Glomerular visceral epithelial cell (primary cell): Measurements from ENCODE around the gene LHX6.

Experiments used
- DNase-seq: peaks from one replicate; pipeline ENCODE4 v3.0.0-alpha.2; 2016; ENCODE audit errors: extremely low spot score

LHX6 gene

DNA sequence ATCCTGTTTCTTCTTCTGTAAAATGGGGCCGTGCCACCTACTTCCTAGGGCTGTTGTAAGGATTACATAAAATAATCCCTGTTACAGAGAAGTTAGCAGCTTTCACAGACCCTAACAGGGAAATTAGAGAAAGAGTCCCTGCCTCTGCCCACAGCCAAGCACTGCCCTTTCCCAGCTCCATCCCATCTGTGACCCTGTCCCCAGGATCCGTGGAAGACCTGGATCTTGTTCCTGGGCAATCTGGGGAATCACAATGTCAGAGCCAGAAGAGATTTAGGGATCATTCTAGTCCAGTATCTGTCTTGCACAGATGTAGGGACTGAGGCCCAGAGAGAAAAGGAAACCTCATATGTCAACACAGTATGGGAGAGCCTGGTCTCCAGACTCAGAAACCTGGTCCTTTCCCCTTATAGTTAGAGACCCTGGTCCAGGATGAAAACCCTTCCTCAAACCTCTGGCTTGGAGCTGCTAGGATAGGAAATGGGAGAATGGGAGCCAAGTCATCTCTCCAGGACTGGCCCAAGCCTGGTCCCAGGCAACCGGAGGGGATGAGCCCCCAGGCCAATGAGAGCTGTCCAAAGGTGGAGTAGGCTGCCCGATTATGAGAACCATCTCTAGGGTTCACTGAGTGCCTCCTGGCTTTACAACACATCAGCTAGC is 12.5 kb downstream of the LHX6 start:
- DNase-seq = no peak

DNA sequence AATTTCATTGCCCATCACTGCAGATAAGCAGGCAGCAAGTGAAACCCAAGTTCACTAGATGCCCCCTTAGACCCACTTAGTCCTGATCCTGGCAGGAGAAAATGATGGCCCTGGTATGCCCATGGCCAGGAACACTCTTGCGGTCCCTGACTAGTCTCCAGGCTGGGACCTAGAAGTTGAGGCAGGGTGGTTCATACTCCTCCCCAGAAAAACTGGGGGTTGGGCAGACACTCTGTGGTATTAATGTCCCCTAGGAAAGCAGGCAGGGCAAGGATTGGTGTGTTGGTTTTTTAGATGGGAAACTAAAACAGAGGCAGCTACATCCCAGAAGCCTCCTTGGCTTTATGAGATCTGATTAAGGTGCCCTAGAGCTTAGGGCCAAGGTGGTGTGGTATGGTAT is 13.1 kb downstream of the LHX6 start:
- no peak for DNase-seq

DNA sequence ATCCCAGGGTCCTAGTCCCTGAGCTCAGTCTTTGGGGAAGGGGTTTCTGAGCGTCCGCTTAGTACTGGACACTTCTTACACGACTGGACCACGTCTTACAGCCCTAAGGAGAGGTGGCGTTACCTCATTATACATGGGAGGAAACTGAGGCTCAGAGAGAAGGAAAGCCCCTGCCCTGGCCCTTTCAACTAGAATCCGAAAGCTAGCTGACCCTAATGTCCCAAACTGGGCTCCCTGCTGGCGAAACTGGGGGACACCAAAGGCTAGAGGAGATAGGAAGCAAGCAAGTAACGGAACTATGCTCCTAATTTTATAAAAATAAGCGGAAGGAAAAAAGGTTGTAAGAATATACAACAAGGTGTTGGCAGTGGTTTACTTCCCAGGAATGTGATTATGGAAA is 14.2 kb downstream of the LHX6 start:
- no peak for DNase-seq

DNA sequence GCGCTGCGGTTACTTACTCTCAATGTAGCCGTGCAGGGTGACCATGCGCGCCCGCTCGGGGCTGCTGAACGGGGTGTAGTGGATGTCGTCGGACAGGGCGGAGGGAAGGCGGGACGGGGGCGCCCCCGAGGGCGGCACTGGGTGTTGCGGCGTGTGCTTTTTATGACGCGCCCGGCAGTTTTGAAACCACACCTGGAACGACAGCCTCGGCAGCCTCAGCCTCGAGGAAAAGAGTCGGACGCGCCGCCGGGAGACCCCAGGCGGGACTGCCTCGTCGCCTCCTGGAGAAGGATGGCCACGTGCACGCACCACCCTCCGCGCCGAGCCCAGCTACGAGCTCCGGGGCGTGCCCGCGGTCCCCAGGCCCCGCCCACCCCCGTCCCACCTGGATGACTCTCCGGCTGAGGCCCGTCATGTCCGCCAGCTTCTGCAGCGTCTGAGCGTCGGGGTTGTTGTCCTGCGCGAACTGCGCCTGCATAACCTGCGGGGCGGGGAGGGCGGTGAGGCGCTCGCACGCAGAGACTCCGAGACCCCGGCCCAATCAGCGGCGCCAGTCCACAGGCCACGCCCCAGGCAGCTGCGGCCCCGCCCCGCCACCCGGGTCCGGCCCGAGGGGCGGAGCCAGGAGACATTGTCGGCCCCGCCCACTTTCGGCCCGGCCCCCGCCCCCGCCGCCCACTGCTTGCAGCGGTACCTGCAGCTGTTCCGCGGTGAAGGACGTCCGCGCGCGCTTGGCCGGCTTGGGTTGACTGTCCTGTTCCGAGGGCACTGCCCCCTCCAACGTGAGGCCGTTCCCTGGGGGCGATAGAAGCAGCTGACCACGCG is 15.0 kb downstream of the LHX6 start:
- DNase-seq = peak; percentile 48

DNA sequence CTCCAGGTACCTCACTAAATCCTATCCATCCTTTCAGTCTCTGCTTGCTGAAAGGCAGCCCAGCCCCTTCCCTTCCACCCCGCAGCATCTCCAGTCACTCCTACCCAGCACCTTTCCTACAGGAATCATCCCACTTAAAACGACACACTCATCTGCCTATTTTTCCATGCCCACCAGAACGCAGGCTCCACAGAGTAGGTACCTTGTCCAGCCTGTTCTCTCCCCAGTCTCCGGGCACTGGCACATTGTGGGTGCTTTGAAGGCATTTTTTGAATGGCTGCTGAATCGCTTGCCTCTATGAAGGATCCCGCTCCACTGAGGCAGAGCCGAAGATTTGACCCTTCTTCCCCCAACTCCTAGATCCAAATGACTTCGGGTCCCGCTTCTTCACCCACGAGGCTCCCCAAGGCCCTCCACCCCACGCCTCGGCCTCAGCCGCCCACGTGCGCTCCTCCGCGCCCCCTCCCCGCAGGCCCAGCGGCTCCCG is 15.6 kb downstream of the LHX6 start:
- no peak for DNase-seq

DNA sequence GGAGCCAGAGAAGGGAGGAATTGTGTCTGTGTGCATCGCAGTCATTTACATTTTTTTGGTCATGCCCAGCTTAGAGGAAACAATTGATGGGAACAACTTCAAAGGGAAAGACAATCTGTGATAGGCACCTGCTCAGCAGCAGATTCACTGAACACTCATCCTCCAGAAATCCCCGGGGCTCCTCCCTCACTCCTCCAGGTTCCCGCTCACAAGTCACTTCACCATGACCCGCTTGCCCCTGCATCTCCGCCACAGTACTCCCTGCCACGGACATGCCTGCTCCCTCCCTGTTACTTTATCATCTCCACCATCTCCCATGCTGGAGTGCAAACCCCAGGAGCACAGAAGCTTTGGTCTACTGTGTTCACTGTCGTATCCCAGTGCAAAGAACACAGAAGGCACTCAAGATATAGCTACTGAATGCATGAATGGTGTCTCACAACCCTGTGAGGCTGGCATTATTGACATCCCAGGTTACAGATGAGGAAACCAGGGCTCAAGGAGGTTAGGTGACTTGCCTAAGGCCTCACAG is 16.2 kb downstream of the LHX6 start:
- DNase-seq = no peak

DNA sequence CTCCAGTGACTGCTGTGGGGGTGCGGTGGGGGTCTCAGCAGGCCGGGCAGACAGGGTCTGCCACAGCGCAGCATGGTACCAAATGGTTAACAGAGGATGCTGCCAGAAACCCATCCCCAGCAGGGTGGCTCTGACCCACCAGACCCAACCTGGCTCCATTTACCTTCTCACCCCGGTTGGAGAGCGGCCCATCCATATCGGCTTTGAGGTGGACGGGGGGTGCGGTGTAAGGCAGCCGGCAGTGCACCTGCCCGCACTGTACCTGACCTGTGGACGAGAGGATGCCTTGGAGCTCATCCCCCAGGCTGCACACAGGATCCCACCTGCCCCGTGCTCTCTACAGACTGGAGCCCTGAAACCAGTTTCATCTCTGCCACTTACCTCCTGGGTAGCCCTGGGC is 19.3 kb downstream of the LHX6 start:
- no peak for DNase-seq

DNA sequence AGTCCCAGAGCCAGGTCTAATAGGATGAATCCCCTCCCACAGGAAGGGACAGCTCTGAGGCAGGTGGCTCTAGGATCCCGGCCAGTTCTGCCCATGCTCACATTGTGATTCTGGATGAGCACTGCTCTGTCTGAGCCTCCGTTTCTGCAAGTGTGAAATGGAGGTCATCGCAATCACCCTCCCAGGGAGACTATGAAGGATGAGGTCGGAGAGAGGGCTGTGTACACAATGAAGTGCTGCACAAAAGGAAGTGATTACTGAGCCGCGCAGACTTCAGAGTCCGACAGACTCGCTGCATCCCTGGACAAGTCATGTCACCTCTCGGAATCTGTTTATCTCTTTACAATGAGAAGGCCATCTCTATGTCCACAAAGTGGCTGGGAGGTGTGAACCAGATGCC is 21.7 kb downstream of the LHX6 start:
- DNase-seq = no peak

DNA sequence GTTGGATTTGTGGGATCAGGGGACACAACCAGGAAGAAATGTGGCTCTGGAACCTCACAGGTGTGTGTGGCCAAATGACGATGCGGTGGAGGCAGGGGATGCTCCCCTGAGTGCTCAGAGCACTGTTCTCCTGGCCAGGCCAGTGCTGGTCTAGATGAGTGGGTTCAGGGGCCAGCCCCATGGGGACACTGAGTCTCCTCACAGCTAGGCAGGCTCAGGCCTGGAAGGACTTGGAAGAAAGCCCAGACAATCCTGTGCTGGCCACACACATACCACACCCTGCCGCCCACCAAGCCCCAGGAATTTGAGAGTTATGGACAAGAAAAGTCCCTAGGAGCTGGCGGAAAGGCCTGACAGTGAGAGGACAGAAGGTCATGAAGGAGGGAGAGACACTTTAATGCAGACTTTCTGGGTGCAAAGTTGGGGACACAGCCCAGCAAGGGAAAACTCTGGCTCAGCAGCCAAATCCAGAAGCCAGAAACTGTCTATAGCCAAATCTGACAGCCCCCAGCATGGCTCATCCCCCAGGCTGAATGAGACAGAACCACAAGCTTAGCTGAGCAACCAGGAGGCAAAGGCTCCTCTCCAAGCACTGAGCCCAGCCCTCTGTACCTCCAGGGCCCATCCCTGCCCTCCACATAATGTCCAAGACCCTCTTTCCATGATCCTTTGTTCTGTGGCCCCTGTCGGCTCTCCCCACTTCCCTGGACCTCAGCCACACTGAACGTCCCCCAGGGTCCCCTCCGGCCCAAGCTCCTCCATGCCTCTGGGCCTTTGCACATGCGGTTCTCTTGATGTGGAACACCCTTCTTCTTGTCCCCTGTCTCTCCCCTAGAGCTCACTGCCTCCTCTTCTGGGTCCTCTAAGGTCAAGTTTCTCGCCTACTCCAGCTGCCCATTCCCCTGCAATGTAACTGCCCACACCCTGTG is 22.4 kb downstream of the LHX6 start:
- peak; percentile 64 for DNase-seq

DNA sequence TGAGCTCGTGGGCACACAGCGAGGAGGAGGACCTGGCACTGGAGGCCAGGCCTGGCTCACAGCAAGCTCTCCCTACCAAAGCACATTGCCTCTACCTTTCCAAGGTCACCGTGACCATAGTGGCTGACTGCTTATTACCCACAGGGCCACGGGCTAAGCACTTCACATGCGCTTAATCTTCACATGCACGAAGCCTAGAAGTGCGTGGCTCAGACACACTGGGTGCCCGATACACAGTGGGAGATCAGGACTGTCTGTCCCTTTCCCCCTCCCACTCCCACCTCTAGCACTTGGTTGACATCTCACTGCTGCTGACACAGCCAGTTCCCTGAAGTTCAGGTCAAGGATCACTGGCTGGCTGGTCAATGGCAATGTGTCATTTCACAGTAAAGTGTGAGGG is 23.6 kb downstream of the LHX6 start:
- no peak for DNase-seq

DNA sequence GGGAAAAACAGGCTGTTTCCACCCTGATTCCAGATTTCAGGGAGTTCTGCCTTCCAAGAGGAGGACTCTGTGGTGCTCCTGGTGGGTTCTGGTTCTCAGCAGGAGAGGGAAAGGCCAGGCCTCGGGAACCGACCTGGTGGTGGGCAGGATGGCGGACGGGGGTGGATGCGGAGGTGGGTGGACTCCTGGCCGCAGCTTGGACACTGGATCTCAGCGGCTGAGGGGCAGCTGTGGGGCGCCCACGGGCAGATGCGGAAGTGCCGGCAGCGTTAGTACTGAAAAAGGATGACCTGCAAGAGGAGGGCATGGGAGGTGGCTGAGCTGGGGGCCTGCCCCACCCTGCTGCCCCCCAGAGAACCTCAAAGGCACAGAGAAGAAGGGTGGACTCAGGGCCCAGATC is 24.3 kb downstream of the LHX6 start:
- no peak for DNase-seq

DNA sequence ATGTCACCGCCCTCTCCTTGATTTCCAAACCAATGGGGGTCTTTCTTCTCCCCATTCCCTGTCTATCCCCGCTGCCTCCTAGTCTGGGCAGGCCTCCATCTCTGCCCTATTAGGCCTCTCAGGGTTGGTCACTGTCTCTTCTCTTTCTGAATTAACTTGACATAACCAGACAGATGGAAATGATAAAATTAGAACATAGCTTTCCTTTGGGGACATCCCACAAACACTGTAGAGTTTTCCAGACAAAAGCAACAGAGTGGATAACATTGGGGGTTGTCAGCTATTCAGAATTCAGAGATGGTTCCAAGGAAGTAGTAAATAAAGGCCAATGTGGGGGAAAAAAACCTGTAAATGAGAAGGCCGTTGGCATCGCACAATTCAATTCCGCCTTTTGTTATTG is 24.7 kb downstream of the LHX6 start:
- DNase-seq = no peak

DNA sequence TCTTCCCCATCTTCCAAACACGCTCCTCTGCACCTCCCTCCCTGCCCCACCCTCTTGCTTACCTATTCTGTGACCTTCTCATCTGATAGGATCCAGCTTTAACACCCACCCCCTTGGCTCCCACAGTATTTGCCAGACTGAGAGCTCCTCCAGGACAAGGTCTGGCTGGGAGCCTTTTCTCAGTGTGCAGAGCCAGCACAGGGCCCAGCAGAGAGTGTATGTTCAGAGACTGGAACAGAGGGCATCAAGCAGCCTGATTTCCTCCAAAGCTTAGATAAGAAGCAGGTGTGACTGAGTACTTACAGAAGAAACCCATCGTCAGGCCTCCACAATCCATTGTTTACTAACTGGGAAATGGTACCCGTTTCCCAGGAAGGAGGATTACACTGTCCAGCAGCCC is 26.6 kb downstream of the LHX6 start:
- no peak for DNase-seq

DNA sequence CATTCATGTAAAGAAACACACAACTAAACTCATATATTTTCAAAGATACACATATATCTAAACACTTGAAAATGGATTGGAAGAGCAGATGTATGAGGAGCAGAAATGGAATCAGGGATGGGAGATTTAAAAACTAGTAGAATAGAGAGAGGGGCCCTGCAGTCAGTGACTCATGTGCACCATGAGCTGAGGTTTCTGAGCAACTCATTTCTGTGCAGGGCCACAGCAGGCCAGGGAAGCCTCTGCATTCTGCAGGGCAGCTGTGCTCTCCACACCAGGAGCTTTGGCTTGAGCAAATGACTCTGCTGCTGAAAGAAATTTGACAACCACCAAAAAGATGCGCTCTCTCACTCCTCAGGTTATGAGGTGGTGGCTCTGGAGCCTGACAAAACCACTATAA is 27.1 kb downstream of the LHX6 start:
- DNase-seq = peak; percentile 17

DNA sequence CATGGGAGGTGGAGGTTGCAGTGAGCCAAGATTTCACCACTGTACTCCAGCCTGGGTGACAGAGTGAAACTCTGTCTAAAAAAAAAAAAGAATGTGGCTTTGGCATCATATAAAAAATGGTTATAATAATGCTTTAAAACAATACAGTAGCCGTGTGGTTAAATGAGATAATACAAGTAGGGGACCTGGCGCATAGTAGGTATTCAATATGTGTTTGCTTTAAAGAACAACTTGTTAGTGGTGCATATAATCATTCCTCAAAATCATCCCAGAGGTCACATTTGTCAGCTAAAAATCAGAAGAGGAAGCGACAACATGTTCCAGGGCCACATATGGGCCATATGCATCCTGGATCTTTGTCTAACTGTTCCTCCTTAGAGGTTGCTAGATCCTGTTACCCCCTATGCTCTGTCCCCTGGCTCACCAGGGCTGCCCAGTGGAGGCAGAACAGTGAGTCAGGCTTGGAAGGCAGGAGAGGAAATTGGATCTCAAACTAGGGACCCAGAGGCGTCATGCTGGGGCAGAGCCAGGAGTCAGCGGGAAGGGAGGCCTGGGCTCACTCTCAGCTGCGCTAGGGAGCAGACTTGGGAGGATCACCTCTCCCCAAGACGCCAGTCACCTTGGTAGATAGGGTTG is 27.7 kb downstream of the LHX6 start:
- peak; percentile 26 for DNase-seq

DNA sequence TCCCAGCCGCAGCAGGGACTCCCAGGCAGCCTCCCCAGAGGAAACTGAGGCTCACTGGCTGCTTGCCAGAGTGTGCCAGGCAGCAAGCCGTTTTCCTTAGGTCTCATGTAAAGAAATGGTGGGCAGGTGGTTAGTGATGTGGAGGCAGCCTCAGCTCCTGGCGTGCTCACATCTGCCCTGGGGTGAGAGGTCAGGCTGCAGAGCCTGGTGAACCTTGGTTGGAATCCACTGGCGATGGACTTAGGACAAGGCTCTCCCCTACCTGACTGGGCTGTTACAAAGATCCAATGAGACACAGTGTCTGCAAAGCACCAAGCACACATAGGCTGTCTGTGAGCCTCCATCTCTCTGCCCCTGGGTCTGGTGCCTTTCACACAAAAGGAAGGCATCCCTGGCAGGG is 30.9 kb downstream of the LHX6 start:
- DNase-seq = no peak

DNA sequence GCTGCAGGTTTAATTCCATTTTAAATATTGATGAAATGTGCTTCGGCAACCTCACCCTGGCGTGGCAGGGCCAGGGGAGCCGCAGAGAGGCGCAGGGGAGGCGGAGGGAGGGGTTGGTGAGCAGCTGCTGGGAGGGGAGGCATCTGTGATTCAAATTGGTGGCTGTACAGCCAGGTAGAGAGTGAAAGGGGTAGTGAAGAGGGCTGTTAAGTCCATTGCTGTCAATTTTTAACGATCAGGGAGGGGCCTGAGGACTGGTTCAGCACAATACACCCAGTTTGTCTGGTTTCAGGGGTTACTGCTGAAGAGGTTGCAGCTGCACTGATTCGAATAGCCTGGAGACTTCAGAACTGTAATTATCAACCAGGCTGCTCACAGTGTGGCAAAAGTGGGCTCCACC is 31.3 kb downstream of the LHX6 start:
- DNase-seq = no peak

DNA sequence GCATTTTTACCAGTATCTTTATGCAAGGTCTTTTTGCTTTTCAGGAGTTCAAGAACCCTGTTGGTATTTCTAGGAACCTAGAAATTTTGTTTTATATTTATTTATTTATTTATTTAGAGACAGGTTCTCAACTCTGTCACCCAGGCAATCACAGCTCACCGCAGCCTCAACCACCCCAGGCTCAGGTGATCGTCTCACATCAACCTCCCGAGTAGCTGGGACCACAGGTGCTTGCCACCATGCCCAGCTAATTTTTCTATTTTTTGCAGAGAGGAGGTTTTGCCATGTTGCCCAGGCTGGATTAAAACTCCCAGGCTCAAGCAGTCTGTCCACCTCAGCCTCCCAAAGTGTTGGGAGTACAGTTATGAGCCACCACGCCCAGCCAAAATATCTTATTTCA is 32.9 kb downstream of the LHX6 start:
- DNase-seq = no peak

DNA sequence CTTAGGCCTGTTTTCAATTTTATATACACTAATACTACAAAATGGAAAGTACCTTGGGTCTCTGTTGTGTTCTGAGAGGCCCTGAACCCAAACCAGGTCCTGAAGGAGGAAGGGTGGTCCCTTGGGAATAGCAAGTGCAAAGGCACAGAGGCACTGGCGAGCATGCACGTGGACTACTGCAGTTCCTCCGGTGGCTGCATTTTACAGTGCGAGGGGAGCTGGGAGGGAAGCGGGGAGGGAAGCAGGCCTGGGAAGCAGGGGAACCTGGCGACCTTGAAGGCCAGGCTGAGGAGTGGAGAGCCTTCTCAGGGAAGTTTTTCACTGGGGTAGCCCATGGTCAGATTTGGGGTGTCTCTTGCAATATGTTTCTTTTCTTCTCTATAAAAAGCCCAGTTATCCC is 35.1 kb downstream of the LHX6 start:
- DNase-seq = no peak

DNA sequence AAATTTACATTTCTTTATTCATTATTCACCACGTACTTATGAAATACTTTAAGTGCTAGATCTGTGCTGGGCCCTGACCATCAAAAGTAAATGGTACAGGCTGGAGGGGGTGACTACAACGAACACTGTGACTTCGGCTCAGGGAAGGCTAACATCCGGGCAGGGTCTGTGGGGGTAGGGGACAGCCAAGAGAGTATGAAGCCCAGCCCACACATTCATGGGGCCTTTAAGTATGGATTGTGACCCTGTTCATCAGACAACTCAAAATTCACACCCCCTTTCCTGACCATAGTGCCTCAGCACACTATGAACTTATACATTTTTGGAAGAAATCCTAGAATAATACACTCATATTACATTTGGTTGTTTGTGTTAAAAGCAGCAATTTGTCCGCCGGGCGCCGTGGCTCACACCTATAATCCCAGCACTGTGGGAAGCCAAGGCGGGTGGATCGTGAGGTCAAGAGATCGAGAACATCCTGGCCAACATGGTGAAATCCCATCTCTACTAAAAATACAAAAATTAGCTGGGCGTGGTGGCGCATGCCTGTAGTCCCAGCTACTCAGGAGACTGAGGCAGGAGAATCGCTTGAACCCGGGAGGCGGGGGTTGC is 35.7 kb downstream of the LHX6 start:
- no peak for DNase-seq

DNA sequence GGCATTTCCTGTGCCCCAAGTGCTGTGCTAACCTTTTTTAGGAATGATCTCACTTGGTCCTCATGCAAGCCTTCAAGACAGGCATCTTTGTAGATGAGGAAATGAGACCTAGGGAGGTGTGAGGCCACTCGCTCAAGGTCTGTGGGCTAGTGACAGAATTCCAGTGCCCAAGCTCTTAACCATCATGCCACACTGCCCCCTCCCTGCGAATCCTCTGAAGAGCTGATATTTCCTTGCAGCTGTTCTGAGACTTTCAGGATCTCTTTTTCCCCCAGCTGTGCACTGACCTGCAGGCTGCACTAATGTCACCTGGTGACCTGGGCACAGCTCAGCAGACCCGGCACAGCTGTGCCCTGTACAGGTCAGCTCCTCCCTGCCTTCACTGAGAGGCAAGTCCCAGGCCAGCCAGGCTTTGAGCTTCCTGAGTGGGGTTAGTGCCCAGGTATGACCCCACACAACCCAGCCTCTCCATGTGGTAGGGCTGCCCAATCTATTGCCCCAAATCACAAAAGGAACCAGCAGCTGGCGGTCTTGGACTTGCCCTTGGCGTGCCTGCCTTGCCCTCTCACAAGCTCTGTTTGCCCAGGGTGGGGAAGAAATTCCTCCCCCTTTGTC is 36.4 kb downstream of the LHX6 start:
- no peak for DNase-seq
